Measurements from ENCODE around the gene SHISA6.
"Not testable (repeated sequence)": the region's sequence is repeated elsewhere in the genome, so short reads cannot be mapped to it uniquely, and the experiment has no call there.

- TF ChIP-seq, protein P1, sequence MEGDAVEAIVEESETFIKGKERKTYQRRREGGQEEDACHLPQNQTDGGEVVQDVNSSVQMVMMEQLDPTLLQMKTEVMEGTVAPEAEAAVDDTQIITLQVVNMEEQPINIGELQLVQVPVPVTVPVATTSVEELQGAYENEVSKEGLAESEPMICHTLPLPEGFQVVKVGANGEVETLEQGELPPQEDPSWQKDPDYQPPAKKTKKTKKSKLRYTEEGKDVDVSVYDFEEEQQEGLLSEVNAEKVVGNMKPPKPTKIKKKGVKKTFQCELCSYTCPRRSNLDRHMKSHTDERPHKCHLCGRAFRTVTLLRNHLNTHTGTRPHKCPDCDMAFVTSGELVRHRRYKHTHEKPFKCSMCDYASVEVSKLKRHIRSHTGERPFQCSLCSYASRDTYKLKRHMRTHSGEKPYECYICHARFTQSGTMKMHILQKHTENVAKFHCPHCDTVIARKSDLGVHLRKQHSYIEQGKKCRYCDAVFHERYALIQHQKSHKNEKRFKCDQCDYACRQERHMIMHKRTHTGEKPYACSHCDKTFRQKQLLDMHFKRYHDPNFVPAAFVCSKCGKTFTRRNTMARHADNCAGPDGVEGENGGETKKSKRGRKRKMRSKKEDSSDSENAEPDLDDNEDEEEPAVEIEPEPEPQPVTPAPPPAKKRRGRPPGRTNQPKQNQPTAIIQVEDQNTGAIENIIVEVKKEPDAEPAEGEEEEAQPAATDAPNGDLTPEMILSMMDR (IDR thresholded peaks at IDR 0.05) = not testable (repeated sequence)
- TF ChIP-seq POLR2A (IDR thresholded peaks at IDR 0.05) = not testable (repeated sequence)
Observed at GRCh38 chr17:11316451-11316850, 75.4 kb downstream of the SHISA6 start.

All from heart left ventricle (tissue), 13 donors.